ENCODE measurements around the gene TOMM70. TPM values are rescaled to one million over a fixed set of nuclear protein-coding genes. Genes with fewer than 3 reads are reported as not detected.

TOMM70 gene
- total RNA-seq, 4 donors from 2014 or later = 42.1 to 53.1 (median 47.9) TPM

DNA sequence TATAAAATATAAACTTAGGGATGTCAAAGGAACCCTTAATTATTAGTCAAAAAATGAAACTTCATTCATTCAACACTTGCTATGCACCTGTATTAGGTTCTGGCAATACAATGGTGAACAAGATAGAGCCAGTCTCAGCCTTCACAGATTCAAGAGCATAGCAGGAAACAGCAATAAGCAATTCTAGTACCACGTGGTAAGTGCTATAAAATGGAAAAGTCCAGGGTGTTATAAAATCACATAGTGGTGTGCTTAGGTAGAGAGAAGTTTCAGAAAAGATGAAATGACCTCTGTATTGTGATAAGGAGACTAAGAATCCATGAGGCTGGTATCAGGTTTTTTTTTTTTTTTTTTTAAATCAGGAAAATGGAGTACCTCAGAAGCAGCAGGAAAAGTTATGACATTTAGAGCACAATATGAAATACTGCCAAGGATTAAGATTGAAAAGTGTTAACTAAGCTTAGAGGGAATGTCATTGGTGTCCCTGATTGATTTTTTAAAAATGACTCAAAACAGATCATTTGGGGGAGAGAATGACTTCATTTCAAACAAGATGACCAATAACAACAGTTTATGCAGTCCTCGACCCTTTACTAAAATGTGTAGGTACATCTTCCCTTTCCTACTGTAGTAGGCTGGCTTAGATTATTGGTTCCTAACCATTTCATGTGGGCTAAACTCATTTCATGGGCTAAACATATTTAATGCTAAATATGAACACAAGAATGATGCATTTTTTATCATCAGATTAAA is 5.0 kb downstream of the TOMM70 start:
- no peak for ATAC-seq (ENCODE audit: low FRiP score)
- no peak for DNase-seq (ENCODE audit: low spot score)
- TF ChIP-seq, protein P1, sequence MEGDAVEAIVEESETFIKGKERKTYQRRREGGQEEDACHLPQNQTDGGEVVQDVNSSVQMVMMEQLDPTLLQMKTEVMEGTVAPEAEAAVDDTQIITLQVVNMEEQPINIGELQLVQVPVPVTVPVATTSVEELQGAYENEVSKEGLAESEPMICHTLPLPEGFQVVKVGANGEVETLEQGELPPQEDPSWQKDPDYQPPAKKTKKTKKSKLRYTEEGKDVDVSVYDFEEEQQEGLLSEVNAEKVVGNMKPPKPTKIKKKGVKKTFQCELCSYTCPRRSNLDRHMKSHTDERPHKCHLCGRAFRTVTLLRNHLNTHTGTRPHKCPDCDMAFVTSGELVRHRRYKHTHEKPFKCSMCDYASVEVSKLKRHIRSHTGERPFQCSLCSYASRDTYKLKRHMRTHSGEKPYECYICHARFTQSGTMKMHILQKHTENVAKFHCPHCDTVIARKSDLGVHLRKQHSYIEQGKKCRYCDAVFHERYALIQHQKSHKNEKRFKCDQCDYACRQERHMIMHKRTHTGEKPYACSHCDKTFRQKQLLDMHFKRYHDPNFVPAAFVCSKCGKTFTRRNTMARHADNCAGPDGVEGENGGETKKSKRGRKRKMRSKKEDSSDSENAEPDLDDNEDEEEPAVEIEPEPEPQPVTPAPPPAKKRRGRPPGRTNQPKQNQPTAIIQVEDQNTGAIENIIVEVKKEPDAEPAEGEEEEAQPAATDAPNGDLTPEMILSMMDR (IDR thresholded peaks at IDR 0.05) = no peak

DNA sequence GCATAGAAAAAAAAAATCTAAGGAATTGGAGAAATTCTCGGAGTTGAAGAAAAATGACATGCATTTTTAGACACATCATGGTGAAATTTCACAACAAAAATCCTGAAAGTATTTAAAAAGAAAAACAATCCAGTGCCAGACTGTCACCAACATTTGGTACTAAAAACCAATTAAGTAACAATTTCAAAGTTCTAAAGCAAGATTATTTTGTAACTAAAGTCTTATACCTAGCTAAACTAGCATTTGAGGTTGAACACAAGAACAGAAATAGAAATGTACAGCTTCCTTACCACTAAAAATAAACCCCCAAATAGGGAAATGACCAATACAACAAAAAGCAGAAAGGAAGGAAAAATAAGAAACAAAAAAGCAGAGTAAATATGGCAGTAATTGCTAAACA is 11.9 kb downstream of the TOMM70 start:
- ATAC-seq (ENCODE audit: low FRiP score) = no peak
- TF ChIP-seq, protein P1 (IDR thresholded peaks at IDR 0.05) = no peak
- no peak for DNase-seq (ENCODE audit: low spot score)

DNA sequence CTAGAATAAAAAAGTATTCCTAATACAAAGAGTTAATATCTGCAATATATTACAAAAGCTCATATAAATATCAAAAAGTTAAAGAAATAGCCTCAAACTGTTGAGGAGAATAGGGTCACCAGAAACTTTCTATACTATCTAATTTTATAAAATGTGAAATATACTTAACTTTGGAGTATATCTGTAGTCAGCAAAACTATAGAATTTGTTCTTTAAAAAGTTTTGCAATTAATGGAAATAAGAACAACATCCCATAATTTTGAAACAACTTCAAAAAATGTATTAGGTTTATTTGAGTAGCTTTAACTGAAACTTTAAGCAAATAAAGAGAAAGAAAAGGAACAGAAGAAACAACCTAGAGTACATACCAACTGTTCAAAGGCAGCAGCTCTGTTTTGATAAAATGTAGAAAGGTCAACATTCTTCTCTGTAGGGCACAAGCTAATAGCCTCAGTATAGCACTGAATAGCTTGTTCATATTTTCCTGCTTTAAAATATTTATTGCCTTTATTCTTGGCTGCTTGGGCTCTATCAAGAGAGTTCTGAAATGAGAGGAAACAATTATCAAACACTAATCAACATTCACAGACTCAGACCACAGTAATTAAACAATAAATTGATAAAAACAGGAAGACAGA is 14.3 kb downstream of the TOMM70 start:
- DNase-seq (ENCODE audit: low spot score) = no peak
- TF ChIP-seq, protein P1 (IDR thresholded peaks at IDR 0.05) = no peak
- no peak for ATAC-seq (ENCODE audit: low FRiP score)

DNA sequence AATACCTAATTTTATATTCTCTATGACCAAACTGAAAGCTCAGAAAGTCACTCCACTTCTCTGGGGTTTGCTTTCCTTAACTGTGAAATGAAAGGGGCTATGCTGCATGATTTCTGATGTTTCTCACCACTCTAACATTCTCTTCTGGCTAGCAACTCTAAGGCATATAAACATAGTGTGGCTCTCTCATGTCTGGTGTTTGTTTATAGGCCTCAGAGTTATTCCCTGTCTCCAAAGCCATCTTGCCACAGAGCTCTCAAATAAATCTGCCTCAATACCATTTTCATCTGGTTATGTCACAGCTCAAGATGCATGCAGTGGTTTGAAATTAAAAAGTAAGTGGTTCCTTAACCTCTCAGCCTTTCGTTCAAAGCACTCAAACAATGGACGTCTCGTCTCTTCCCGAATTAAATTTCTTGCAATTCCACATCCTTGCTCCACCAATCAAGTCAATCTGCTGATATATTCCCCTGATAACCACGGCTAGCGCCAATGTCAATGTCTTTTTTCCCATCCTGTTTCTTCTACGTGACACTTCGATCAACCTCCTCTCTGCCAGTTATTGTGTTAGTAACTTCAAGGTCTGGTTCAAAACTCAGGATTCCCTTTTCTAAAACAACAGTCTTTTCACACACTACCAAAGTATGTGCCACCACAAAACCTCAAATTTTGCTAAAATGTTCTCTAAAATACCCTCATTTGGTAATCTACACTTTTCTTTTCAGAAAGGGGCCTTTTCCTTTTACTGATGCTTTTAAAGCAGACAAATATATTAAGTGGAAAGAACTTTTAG is 16.0 kb downstream of the TOMM70 start:
- TF ChIP-seq, protein P1 (IDR thresholded peaks at IDR 0.05) = no peak
- ATAC-seq (ENCODE audit: low FRiP score) (no peak), DNase-seq (ENCODE audit: low spot score) (no peak)

DNA sequence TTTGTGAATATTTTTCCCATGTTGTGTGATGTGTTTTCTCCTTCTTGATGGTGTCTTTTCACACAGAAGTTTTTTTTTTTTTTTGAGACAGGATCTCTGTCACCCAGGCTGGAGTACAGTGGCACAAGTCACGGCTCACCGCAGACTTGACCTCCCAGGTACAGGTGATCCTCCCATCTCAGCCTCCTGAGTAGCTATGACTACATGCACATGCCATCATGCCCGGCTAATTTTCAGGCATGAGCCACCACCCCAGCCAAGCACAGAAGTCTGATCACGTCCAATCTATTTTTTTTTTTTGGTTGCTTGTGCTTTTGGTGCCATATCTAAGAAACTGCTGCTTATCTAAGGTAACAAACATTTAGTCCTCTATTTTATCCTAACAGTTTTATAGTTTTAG is 24.6 kb downstream of the TOMM70 start:
- DNase-seq (ENCODE audit: low spot score) = no peak
- TF ChIP-seq, protein P1 (IDR thresholded peaks at IDR 0.05) = no peak
- ATAC-seq (ENCODE audit: low FRiP score) = no peak

DNA sequence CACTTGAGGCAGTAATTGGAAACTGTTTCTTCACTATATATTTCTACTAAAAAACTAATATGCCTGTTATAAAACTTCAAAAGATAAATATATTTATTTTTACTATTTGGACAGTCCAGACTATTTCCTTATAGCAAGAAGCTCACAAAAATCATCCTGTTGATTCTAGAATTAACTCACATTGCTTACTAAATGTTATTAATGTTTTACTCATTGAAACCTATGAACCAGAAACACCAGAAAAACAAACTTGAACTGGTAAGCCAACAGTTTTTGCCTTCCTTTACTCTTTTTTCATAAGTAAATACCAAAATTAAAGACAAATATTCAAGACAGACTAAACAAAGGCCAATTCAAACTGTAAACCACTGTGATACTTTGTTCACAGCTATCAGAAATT is 26.4 kb downstream of the TOMM70 start:
- DNase-seq (ENCODE audit: low spot score) (no peak), ATAC-seq (ENCODE audit: low FRiP score) (no peak)
- TF ChIP-seq, protein P1 (IDR thresholded peaks at IDR 0.05) = no peak
